Smooth muscle cell of bladder (primary cell): ENCODE data around the gene TBC1D4. TPM values are rescaled to one million over a fixed set of nuclear protein-coding genes. Genes with fewer than 3 reads are reported as not detected.

ENCODE experiments used
- total RNA-seq: library from RNA; depleted of rRNA; stranded (reverse); fragments of >200 nt; gene quantifications from 2 replicates; pipeline ENCODE4 v1.2.3, GENCODE V29; 2014

The TBC1D4 gene
- 11.8 and 12.3 TPM in 2 replicates for total RNA-seq

DNA sequence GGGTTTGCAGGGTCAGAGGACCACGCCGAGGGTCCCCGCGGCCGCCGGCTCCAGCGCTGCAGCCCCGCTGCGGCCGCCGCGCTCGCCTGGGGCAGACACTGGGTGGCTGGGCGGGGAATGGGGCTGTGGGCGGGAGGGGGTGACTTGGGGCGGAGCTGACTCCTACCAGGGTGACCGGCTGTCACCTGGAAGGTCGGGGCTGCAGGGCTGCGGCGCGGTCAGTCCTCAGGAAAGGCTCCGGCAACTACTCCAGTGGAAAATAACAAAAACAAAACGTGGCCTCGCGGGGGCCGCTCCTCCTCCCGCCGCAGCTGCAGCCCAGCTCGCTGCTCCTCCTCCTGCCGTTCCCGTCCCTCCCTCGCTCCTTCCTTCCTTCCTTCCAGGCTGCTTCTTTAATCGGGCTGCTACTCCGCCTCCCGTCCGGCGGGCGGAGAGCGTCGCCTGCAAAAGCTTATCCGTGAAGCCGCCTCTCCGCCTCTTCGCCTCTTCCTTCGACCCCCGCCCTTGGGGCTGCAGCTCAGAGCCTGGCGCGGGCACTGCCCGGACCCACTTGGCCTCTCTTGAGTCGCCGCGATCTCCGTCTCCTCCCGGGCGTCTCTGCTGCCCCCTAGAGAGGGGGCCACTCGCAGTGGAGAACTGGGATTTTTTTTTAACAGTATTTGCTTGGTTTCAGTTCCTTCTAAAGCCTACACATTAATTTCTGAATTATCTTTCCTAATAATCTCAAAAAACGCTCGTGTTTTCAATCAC, at the start of gene TBC1D4:
Gene TBC1D4 (minus strand): TSS at position 100 of the 750 bp plus-strand sequence. CDS start 402 bp downstream, outside the sequence.

Other genes with a start within 250 kb of the TBC1D4 start
- 68.4 and 76.5 TPM in 2 replicates for gene COMMD6, start 55.7 kb upstream of the TBC1D4 start, total RNA-seq
- gene UCHL3, start 67.6 kb upstream of the TBC1D4 start, total RNA-seq = 23.8 and 26.9 TPM in 2 replicates
- gene LMO7, start 154.2 kb upstream of the TBC1D4 start, total RNA-seq = 227 and 285 TPM in 2 replicates